HEK293T (cell line): ENCODE measurements around the gene RNF213.
"Not testable (repeated sequence)": the region's sequence is repeated elsewhere in the genome, so short reads cannot be mapped to it uniquely, and the experiment has no call there.

Experiments
- CTCF ChIA-PET: fragments of 350-600 bp; formaldehyde crosslinking; extraction: SDS; loops from one replicate; lab custom pipeline; 2021; ENCODE audit warnings: antibody characterized with exemption, inconsistent platforms; lab: Yijun Ruan, JAX
- POLR2A ChIA-PET: fragments of 350-600 bp; formaldehyde crosslinking; extraction: SDS; loops from one replicate; lab custom pipeline; 2020; ENCODE audit warnings: antibody characterized with exemption, inconsistent platforms; lab: Yijun Ruan, JAX
- DNase-seq: peaks from one replicate; pipeline ENCODE4 v3.0.0; 2012; ENCODE audit warnings: mixed read lengths; ENCODE audit errors: extremely low spot score
- ARNT ChIP-seq: fragments of 450-650 bp; IDR thresholded peaks from 2 replicates; pipeline ENCODE4 v1.6.1; 2017; ENCODE audit warnings: mild to moderate bottlenecking
- BHLHE40 ChIP-seq: fragments of 450-650 bp; IDR thresholded peaks from 2 replicates; pipeline ENCODE4 v1.6.1; 2016; ENCODE audit warnings: mild to moderate bottlenecking, moderate library complexity, borderline replicate concordance
- CTBP1 ChIP-seq: fragments of 450-650 bp; IDR thresholded peaks from 2 replicates; pipeline ENCODE4 v1.6.1; 2016; ENCODE audit warnings: borderline replicate concordance
- ELF4 ChIP-seq: fragments of 450-650 bp; IDR thresholded peaks from 2 replicates; pipeline ENCODE4 v1.6.1; 2017; ENCODE audit warnings: antibody characterized with exemption
- FOXA1 ChIP-seq: fragments of 450-650 bp; IDR thresholded peaks from 2 replicates; pipeline ENCODE4 v1.6.1; 2016; ENCODE audit warnings: mild to moderate bottlenecking
- FOXK2 ChIP-seq: fragments of 450-650 bp; IDR thresholded peaks from 2 replicates; pipeline ENCODE4 v1.6.1; 2016; ENCODE audit warnings: mild to moderate bottlenecking
- FOXM1 ChIP-seq: fragments of 450-650 bp; IDR thresholded peaks from 2 replicates; pipeline ENCODE4 v1.6.1; 2017; ENCODE audit warnings: mild to moderate bottlenecking, borderline replicate concordance
- HDGF ChIP-seq: fragments of 450-650 bp; IDR thresholded peaks from 2 replicates; pipeline ENCODE4 v1.6.1; 2017; ENCODE audit warnings: antibody characterized with exemption, borderline replicate concordance
- L3MBTL2 ChIP-seq: fragments of 450-650 bp; conservative IDR thresholded peaks from 2 replicates; pipeline ENCODE4 v1.6.1; 2016; ENCODE audit warnings: mild to moderate bottlenecking
- LEF1 ChIP-seq: fragments of 450-650 bp; IDR thresholded peaks from 2 replicates; pipeline ENCODE4 v1.6.1; 2017; ENCODE audit warnings: mild to moderate bottlenecking, borderline replicate concordance
- NFRKB ChIP-seq: fragments of 450-650 bp; IDR thresholded peaks from 2 replicates; pipeline ENCODE4 v1.6.1; 2016; ENCODE audit warnings: mild to moderate bottlenecking, moderate library complexity
- SP1 ChIP-seq: fragments of 450-650 bp; IDR thresholded peaks from 2 replicates; pipeline ENCODE4 v1.6.1; 2017
- SUZ12 ChIP-seq: fragments of 450-650 bp; IDR thresholded peaks from 2 replicates; pipeline ENCODE4 v1.6.1; 2016; ENCODE audit warnings: mild to moderate bottlenecking
- TARDBP ChIP-seq: fragments of 450-650 bp; IDR thresholded peaks from 2 replicates; pipeline ENCODE4 v1.6.1; 2016
- ZNF384 ChIP-seq: fragments of 450-650 bp; IDR thresholded peaks from 2 replicates; pipeline ENCODE4 v1.6.1; 2016
- TF ChIP-seq, protein P1 (sequence below): fragments of 450-650 bp; IDR thresholded peaks from 2 replicates; pipeline ENCODE4 v1.6.1; 2016

The RNF213 gene

GRCh38 chr17:80327518-80327917 is 66.9 kb downstream of the RNF213 start:
- no peak for DNase-seq
- no peak for TF ChIP-seq BHLHE40
- no peak for TF ChIP-seq HDGF
- TF ChIP-seq FOXM1, result no peak
- no peak for TF ChIP-seq FOXA1
- TF ChIP-seq L3MBTL2, result no peak
- TF ChIP-seq, protein P1, sequence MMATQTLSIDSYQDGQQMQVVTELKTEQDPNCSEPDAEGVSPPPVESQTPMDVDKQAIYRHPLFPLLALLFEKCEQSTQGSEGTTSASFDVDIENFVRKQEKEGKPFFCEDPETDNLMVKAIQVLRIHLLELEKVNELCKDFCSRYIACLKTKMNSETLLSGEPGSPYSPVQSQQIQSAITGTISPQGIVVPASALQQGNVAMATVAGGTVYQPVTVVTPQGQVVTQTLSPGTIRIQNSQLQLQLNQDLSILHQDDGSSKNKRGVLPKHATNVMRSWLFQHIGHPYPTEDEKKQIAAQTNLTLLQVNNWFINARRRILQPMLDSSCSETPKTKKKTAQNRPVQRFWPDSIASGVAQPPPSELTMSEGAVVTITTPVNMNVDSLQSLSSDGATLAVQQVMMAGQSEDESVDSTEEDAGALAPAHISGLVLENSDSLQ, result no peak
- TF ChIP-seq ARNT, result no peak
- TF ChIP-seq TARDBP, result no peak
- no peak for TF ChIP-seq ZNF384
- no peak for TF ChIP-seq FOXK2
- TF ChIP-seq SUZ12, result no peak
- no peak for TF ChIP-seq CTBP1
- no peak for TF ChIP-seq LEF1
- no peak for TF ChIP-seq SP1
- no peak for TF ChIP-seq ELF4
- TF ChIP-seq NFRKB, result no peak
- CTCF ChIA-PET, result no interaction called here
- POLR2A ChIA-PET, result no interaction called here

GRCh38 chr17:80328634-80329380 is 68.2 kb downstream of the RNF213 start:
- ChIA-PET POLR2A (no interaction called here), CTCF (interaction anchor here (0.9 kb wide), 1 partner anchor 10 kb away, joined by 4 read pairs; no protein-coding TSS in a partner anchor)
- no peak for DNase-seq
- no peak for TF ChIP-seq L3MBTL2
- no peak for TF ChIP-seq BHLHE40
- no peak for TF ChIP-seq ELF4
- TF ChIP-seq, protein P1, result no peak
- TF ChIP-seq SUZ12, result no peak
- TF ChIP-seq ARNT, result no peak
- TF ChIP-seq FOXA1, result no peak
- no peak for TF ChIP-seq SP1
- TF ChIP-seq NFRKB, result no peak
- no peak for TF ChIP-seq FOXK2
- no peak for TF ChIP-seq FOXM1
- no peak for TF ChIP-seq LEF1
- TF ChIP-seq ZNF384, result no peak
- TF ChIP-seq TARDBP, result no peak

- CTCF ChIA-PET, result interaction anchor here (0.9 kb wide), 1 partner anchor 11 kb away, joined by 4 read pairs; no protein-coding TSS in a partner anchor
- DNase-seq, POLR2A ChIA-PET: not testable (repeated sequence)
Measured at GRCh38 chr17:80329421-80329820, 68.8 kb downstream of the RNF213 start.

DNA sequence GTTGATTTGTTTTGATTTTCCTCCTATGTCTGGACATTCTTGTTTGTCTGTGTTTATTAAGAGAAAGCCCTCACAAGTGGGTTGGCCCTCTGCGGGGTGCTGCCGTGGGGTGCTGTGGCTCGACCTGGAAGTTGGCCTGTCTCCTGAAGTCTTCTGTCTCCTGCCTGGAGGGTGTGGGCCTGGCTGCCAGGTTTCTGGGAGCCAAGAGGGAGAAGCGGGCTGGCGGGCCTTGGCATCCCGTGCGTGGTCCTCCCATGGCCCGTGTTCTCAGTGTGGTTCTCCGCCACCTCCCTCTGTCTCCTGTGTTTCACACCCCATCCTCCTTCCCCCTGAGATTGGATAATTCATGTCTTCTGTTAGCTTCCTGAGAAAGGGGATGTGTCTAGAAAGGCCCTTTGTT is 69.6 kb downstream of the RNF213 start:
- ChIA-PET CTCF (no interaction called here), POLR2A (no interaction called here)
- no peak for DNase-seq
- TF ChIP-seq SUZ12, result no peak
- TF ChIP-seq, protein P1, result no peak
- no peak for TF ChIP-seq FOXA1
- no peak for TF ChIP-seq TARDBP
- TF ChIP-seq ELF4, result no peak
- TF ChIP-seq CTBP1, result no peak
- TF ChIP-seq FOXK2, result no peak
- no peak for TF ChIP-seq HDGF
- TF ChIP-seq BHLHE40, result no peak
- no peak for TF ChIP-seq ZNF384
- no peak for TF ChIP-seq NFRKB

DNA sequence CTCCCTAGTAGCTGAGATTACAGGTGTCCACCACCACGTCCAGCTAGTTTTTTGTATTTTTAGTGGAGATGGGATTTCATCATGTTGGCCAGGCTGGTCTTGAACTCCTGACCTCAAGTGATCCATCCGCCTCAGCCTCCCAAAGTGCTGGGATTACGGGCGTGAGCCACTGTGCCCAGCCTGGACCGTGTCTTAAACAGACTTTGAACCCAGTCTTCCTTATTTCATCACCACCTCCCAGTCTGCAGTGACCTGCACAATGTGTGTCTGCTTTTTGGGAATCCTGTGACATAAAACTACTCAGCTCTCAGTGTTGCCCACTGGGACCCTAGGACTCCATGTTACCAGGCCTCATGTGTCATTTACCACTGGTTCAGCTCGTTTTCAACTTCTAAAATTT is 70.3 kb downstream of the RNF213 start:
- DNase-seq, POLR2A ChIA-PET, CTCF ChIA-PET: not testable (repeated sequence)

- DNase-seq, result no peak
- no peak for TF ChIP-seq LEF1
- TF ChIP-seq TARDBP, result no peak
- TF ChIP-seq ARNT, result no peak
- TF ChIP-seq FOXA1, result no peak
- TF ChIP-seq L3MBTL2, result no peak
- ChIA-PET CTCF (no interaction called here), POLR2A (no interaction called here)
Measured at GRCh38 chr17:80331820-80332219, 71.2 kb downstream of the RNF213 start.

DNA sequence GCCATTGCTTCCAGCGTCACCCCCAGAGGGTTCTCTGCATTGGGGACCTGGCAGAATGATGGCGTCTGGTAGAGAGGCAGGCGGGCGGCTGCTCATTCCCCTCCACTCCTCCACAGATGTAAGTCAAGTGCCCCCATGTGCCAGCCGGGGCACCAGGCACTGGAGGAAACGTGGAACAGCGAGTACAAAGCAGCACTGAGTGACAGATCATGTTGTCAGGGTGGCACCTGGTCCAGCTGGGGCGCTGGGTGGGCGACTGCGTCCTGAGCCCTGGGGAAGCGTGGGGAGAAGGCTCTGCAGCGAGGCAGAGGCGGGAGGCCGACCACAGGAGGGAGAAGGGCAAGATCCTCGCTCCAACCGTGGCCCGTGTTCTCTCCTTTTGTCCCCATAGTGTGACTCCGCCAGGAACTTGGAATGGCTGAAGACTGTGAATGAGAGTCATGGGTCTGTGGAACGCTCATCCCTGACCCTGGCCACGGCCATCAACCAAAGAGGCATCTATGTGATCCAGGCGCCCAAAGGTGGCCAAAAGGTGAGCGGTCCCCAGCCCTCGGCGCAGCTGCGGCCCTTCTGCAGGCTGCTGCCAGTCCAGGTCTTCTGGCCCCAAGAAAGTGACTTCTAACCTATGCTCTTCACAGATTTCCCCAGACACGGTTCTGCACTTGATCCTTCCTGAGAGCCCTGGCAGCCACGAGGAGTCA is 76.7 kb downstream of the RNF213 start:
- TF ChIP-seq FOXK2 (no peak), SP1 (no peak), FOXA1 (no peak), NFRKB (no peak), ARNT (no peak), FOXM1 (no peak), L3MBTL2 (no peak), CTBP1 (no peak), HDGF (no peak), TARDBP (no peak), SUZ12 (no peak), ZNF384 (no peak), LEF1 (no peak), ELF4 (no peak), BHLHE40 (no peak)
- TF ChIP-seq, protein P1, result no peak
- ChIA-PET POLR2A (no interaction called here), CTCF (no interaction called here)
- DNase-seq, result no peak
